HepG2 (cell line): Measurements from ENCODE around the gene ADGRF5. TPM values are rescaled to one million over a fixed set of nuclear protein-coding genes. Genes with fewer than 3 reads are reported as not detected.

Experiments used
- AGO2 ChIP-seq: fragments of 200-400 bp; formaldehyde crosslinking; optimal IDR thresholded peaks from 2 replicates; pipeline ENCODE3; 2017; ENCODE audit warnings: mild to moderate bottlenecking, low read depth, low read length, moderate library complexity
- CBX1 ChIP-seq: IDR thresholded peaks from one replicate; pipeline ENCODE4 v1.6.1; 2016; ENCODE audit warnings: antibody characterized with exemption, low read depth
- CC2D1A ChIP-seq: sonication (generic); formaldehyde crosslinking; IDR thresholded peaks from 2 replicates; pipeline ENCODE4 v1.8.1; 2023; ENCODE audit warnings: mild to moderate bottlenecking, missing genetic modification reagents
- CENPX ChIP-seq: sonication (generic); formaldehyde crosslinking; IDR thresholded peaks from 2 replicates; pipeline ENCODE4 v1.9.0; 2021; ENCODE audit warnings: mild to moderate bottlenecking, missing genetic modification reagents, moderate library complexity
- EZH2 ChIP-seq: conservative IDR thresholded peaks from 2 replicates; pipeline ENCODE4 v1.6.1; 2012; ENCODE audit warnings: mild to moderate bottlenecking, low read depth, low read length, moderate library complexity
- HMG20A ChIP-seq: IDR thresholded peaks from 2 replicates; pipeline ENCODE4 v1.6.1; 2016; ENCODE audit warnings: borderline replicate concordance
- MED13 ChIP-seq: sonication (generic); formaldehyde crosslinking; IDR thresholded peaks from 2 replicates; pipeline ENCODE4 v1.5.0; 2020; ENCODE audit warnings: missing genetic modification reagents
- NCOA1 ChIP-seq: sonication (generic); formaldehyde crosslinking; IDR thresholded peaks from 2 replicates; pipeline ENCODE4 v1.9.0; 2021; ENCODE audit warnings: missing genetic modification reagents
- PCBP1 ChIP-seq: fragments of 200-400 bp; formaldehyde crosslinking; IDR thresholded peaks from 2 replicates; pipeline ENCODE4 v1.6.1; 2017; ENCODE audit warnings: mild to moderate bottlenecking, low read depth, low read length, borderline replicate concordance
- SNAI1 ChIP-seq: sonication (generic); formaldehyde crosslinking; IDR thresholded peaks from 2 replicates; pipeline ENCODE4 v1.5.0; 2020; ENCODE audit warnings: mild to moderate bottlenecking, missing genetic modification reagents, borderline replicate concordance
- SNRNP70 ChIP-seq: fragments of 200-400 bp; formaldehyde crosslinking; IDR thresholded peaks from 2 replicates; pipeline ENCODE4 v1.6.1; 2017; ENCODE audit warnings: mild to moderate bottlenecking, low read depth, low read length, moderate library complexity
- THAP8 ChIP-seq: sonication (generic); formaldehyde crosslinking; IDR thresholded peaks from 2 replicates; pipeline ENCODE4 v1.5.1; 2020; ENCODE audit warnings: missing genetic modification reagents, mild to moderate bottlenecking, borderline replicate concordance
- WIZ ChIP-seq: sonication (generic); formaldehyde crosslinking; IDR thresholded peaks from 2 replicates; pipeline ENCODE4 v1.5.1; 2020; ENCODE audit warnings: mild to moderate bottlenecking, missing genetic modification reagents
- YEATS2 ChIP-seq: sonication (generic); formaldehyde crosslinking; IDR thresholded peaks from 2 replicates; pipeline ENCODE4 v1.4.0; 2020; ENCODE audit warnings: missing genetic modification reagents, borderline replicate concordance
- YY1 ChIP-seq: IDR thresholded peaks from 2 replicates; pipeline ENCODE4 v1.6.1; 2011; ENCODE audit warnings: low read length, low read depth, moderate library complexity, mild to moderate bottlenecking; ENCODE audit not compliant: insufficient read depth, insufficient replicate concordance
- ZBTB25 ChIP-seq: IDR thresholded peaks from 2 replicates; pipeline ENCODE4 v1.6.1; 2018; ENCODE audit warnings: missing genetic modification reagents
- ZBTB33 ChIP-seq: sonication (generic); formaldehyde crosslinking; IDR thresholded peaks from 2 replicates; pipeline ENCODE4 v1.4.0; 2020; ENCODE audit warnings: missing genetic modification reagents
- ZC3H4 ChIP-seq: sonication (generic); formaldehyde crosslinking; IDR thresholded peaks from 2 replicates; pipeline ENCODE4 v1.4.0; 2020; ENCODE audit warnings: missing genetic modification reagents, borderline replicate concordance
- ZFP82 ChIP-seq: sonication (generic); formaldehyde crosslinking; IDR thresholded peaks from 2 replicates; pipeline ENCODE4 v1.5.1; 2020; ENCODE audit warnings: mild to moderate bottlenecking, missing genetic modification reagents, borderline replicate concordance
- ZNF234 ChIP-seq: sonication (generic); formaldehyde crosslinking; conservative IDR thresholded peaks from 2 replicates; pipeline ENCODE4 v1.5.1; 2020; ENCODE audit warnings: mild to moderate bottlenecking, missing genetic modification reagents
- ZNF331 ChIP-seq: sonication (generic); formaldehyde crosslinking; IDR thresholded peaks from 2 replicates; pipeline ENCODE4 v1.4.0; 2020; ENCODE audit warnings: missing genetic modification reagents
- ZNF335 ChIP-seq: sonication (generic); formaldehyde crosslinking; IDR thresholded peaks from 2 replicates; pipeline ENCODE4 v1.4.0; 2020; ENCODE audit warnings: missing genetic modification reagents
- ZNF558 ChIP-seq: sonication (generic); formaldehyde crosslinking; IDR thresholded peaks from 2 replicates; pipeline ENCODE4 v1.9.0; 2022; ENCODE audit warnings: mild to moderate bottlenecking, missing genetic modification reagents, borderline replicate concordance
- ZNF660 ChIP-seq: sonication (generic); formaldehyde crosslinking; IDR thresholded peaks from 2 replicates; pipeline ENCODE4 v1.5.1; 2020; ENCODE audit warnings: mild to moderate bottlenecking, low read depth, missing genetic modification reagents, borderline replicate concordance
- ZNF777 ChIP-seq: sonication (generic); formaldehyde crosslinking; IDR thresholded peaks from 2 replicates; pipeline ENCODE4 v1.4.0; 2020; ENCODE audit warnings: missing genetic modification reagents
- polyA plus RNA-seq, 8 experiments: library from polyadenylated mRNA; depleted of rRNA in 3 of 8; stranded (reverse) in 7 of 8; unstranded in 1 of 8; fragments of >200 nt; fragmentation: Illumina TruSeq in 4 of 8; extraction: Trizol in 4 of 8; gene quantifications; 2 replicates each; pipeline versions ENCODE4 v1.2.1 to v1.2.3, GENCODE V29; 2011 to 2016; ENCODE audit warnings: low read depth in 4 of 8, missing spikeins in 1 of 8, mixed read lengths in 1 of 8; ENCODE audit not compliant: insufficient read depth in 1 of 8
- total RNA-seq, 5 experiments: library from RNA; depleted of rRNA; stranded (reverse); fragments of >200 nt; fragmentation: Illumina TruSeq; extraction: Trizol; gene quantifications; 2 replicates each; pipeline ENCODE4 v1.2.3, GENCODE V29; 2016; ENCODE audit warnings: low read depth in 1 of 5

ADGRF5 gene
- total and polyA plus RNA-seq, 2 of the 13 experiments (the other 11 are each of a cell fraction or from before 2014, with no cell fraction given) = not detected

- TF ChIP-seq ZNF558 (CRISPR knock-in tag) = no peak
- TF ChIP-seq CC2D1A (CRISPR knock-in tag) = no peak
- TF ChIP-seq SNAI1 (CRISPR knock-in tag) = no peak
- TF ChIP-seq ZNF777 (CRISPR knock-in tag) = no peak
- TF ChIP-seq THAP8 (CRISPR knock-in tag) = no peak
- TF ChIP-seq PCBP1 = no peak
- no peak for TF ChIP-seq AGO2
- TF ChIP-seq HMG20A (CRISPR knock-in tag) = no peak
- no peak for TF ChIP-seq ZNF335
- TF ChIP-seq EZH2 = no peak
- TF ChIP-seq YY1 = peak; percentile 58
- TF ChIP-seq NCOA1 = no peak
- TF ChIP-seq MED13 = no peak
- no peak for TF ChIP-seq ZNF234
- TF ChIP-seq ZFP82 (CRISPR knock-in tag) = no peak
- peak; percentile 70 for TF ChIP-seq CBX1
- TF ChIP-seq ZNF660 (CRISPR knock-in tag) = no peak
- peak; percentile 51; the same call in 1 of the 2 replicates for TF ChIP-seq ZBTB25
- TF ChIP-seq ZNF331 (CRISPR knock-in tag) = peak; percentile 89; the same call in 1 of the 2 replicates
- no peak for TF ChIP-seq SNRNP70
- peak; percentile 54; the same call in 1 of the 2 replicates for TF ChIP-seq ZBTB33 (CRISPR knock-in tag)
- TF ChIP-seq WIZ (CRISPR knock-in tag) = no peak
- TF ChIP-seq CENPX (CRISPR knock-in tag) = no peak
- TF ChIP-seq ZC3H4 = no peak
- TF ChIP-seq YEATS2 = peak; percentile 44; the same call in 1 of the 2 replicates
These were observed 72.9 kb downstream of the ADGRF5 start (continued) for GRCh38 chr6:46848684-46849360.
